ENCODE data around the gene TUT4. TPM values are rescaled to one million over a fixed set of nuclear protein-coding genes. Genes with fewer than 3 reads are reported as not detected.
A peak's percentile ranks its signal among the peaks of the same experiment; 100 is the strongest.

TUT4 gene
- total RNA-seq, 1 experiment from 2014 or later: 27.9 TPM

DNA sequence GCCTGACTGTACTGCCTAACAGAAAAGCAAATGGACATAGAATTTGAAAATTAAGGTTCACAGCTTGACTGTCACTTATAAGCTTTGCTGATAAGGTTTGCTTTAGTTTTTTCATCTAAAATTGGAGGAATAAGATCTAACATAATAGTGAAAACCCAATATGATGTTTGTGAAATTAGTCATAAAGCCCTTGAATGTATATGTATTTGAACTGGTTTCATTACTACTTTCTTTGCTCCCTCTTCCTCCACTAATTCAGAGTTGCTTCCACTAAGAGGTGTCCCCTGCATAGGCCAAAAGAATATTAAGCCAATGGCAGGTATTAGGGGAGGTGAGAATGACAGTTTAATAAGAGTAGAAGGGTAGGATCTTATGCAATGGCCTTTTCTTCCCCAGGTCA, 137.9 kb downstream of the TUT4 start:
- DNase-seq (ENCODE audit: low read depth): no peak

DNA sequence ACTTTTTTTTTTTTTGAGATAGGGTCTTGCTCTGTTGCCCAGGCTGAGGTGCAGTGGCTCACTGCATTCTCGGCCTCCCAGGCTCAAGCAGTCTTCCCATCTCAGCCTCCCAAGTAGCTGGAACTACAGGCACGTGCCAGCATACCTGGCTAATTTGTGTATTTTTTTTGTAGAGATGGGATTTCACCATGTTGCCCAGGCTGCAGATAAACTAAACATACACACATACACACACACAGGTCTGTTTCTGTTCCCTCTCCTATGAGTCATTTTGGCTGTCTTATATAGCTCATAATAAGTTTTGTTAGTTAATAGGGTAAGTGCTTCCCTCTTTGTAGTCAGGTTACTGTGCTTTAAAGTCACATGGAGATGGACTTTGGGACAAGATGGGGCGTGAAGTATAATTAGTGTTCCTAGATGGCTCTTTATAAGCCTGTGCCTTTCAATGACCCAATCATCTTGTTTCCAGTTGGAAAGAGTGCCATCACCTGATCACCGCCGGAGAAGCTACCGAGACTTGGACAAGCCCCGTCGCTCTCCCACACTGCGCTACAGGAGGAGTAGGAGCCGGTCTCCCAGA, 139.4 kb downstream of the TUT4 start:
- peak; percentile 15 for DNase-seq (ENCODE audit: low read depth)

DNA sequence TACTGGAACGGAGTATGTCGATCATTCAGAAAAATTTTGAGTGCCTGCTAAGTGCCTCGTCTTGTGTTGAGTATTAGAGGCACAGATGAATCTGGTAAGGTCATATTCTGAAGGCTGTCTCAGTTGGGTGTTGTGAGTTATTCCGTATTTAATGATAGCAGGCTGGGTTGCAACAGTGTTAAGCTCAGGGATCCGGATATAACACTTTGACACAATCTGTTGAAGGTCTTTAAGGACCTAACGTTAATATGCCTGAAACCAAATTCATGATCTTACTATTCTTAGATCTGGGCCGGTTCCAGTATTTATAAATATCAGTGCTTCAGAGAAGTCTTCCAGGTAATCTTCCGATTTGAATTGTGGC, 147.9 kb downstream of the TUT4 start:
- no peak for DNase-seq (ENCODE audit: low read depth)

DNA sequence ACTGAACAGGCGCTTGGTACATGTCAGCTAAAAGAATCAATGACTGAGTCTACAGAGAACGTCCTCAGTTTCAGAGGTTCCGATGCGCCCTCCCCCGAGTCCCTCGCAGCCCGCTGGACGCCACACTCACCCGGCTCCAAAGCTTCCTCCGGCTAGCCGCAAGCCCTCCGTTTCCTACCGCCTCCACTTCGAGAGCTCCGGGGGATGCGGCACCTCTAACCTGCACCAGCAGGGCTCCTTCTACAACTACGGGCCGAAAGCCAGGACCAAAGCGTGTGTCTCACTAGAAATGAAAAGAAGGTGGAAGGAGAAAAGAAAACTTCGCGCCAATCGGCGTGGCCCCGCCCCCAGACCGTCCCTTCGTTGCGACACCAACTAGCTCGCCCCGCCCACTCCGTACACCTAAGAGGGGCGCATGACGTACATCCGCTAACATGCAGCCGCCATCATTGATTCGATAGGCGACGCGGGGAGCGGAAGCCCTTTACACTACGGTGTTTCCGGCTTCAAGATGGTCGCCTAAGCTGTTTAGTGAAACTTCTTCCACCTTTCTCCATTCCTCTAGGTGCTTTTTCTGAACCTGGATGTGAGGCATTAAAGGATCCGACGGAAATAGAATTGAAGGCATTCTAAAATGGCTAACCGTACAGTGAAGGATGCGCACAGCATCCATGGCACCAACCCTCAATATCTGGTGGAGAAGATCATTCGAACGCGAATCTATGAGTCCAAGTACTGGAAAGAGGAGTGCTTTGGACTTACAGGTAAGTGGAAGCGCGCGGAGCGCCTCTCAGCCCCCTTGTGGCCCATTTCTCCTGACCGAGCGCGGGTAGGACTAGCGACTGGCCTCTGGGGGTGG, 148.5 kb downstream of the TUT4 start, which contains the start of the genes ORC1 and PRPF38A:
Gene ORC1, minus strand, starts transcription at position 308 of the 859 bp plus-strand sequence. CDS start 2,200 bp downstream, outside the sequence.
Gene PRPF38A, plus strand, starts transcription at position 487 of the 859 bp plus-strand sequence. Its CDS starts 148 bp downstream, at position 635.
- DNase-seq (ENCODE audit: low read depth): peak; percentile 92

DNA sequence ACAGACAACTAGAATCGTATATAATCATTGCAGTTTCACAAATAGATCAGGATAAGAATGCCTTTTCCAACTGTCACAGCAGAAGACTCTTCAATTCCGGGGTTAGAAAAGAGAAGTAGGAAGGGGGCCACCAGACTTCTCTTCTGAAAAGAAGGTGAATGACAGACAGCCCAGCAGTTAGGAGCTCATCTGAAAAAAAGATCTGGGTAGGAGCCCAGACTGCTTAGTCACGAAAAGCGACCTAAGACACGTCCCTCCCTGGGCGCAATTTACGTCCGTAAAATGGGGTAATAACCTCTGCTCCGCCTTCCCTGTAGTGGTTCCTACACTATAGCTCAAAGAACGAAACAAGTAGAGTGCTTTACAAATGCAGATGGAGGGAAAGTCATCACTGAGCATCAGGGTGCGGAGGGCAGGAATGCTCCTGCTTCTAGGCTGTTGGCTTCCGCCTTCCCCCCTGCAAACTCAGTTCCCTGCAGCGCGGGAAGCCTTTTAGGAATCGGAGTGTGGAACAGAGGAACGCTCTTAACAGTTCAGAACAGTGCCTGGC, 149.3 kb downstream of the TUT4 start:
- peak; percentile 75 for DNase-seq (ENCODE audit: low read depth)

DNA sequence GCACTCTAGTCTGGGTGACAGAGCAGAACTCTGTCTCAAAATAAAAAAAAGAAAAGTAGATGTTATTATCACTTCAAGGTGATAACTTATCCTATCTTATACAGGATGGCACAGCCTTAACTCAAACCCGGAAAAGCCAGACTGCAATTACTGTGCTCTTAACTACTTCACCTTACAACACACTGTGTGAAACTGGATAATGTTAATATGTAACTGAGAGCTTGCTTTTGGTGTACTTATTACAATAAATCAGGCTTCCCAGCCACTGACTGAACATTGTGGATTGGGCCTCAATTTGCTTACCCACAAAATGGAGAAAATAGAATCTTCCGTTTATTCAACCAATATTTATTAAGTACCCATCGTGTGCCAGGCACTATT, 150.0 kb downstream of the TUT4 start:
- no peak for DNase-seq (ENCODE audit: low read depth)

DNA sequence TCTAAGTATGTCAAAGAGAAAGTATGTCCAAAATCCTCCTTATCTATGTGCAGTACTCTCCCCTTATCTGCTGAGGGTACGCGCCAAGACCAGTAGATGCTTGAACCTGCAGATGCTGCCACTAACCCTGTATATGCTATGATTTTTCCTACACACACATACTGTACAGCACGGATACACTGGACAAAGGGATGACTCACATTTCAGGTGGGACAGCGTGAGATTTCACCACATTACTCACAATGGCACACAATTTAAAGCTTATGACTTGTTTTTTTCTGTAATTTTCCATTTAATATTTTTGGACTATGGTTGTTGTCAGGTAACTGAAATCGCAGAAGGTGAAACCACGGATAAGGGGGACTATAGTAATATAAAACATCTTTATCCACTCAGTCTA, 152.8 kb downstream of the TUT4 start:
- peak; percentile 6 for DNase-seq (ENCODE audit: low read depth)

DNA sequence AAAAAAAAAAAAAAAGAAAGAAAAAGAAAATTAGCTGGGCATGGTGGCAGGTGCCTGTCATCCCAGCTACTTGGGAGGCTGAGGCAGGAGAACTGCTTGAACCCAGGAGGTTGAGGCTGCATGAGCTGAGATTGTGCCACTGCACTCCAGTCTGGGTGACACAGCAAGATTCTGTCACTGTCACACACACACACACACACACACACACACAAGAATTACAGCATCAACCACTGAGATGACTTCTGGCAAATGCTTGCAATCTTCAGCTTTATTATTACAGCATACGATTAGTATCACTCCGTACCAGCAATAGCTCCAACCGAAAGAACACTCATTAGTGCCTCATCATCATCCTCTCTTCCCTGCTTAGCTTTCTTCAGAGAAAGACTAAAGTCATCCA, 153.3 kb downstream of the TUT4 start:
- DNase-seq (ENCODE audit: low read depth): no peak

DNA sequence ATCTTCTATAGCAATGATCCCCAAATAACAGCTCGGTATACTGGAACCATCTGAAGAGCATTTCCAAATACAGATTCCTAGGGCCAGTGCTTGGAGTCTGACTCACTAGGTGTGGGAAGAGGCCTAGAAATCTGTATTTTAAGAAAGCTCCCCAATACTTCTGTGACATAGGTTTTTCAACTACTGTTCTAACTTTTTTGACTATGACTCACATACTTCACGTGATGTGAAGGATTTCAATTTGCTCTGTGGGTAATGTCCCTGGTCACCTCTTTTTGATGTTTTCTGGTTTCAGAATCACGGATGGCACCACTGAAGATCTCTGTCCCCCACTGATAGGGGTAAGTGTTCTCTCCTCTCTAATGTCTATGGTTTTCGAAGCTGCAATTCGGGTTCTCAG, 159.7 kb downstream of the TUT4 start:
- no peak for DNase-seq (ENCODE audit: low read depth)

DNA sequence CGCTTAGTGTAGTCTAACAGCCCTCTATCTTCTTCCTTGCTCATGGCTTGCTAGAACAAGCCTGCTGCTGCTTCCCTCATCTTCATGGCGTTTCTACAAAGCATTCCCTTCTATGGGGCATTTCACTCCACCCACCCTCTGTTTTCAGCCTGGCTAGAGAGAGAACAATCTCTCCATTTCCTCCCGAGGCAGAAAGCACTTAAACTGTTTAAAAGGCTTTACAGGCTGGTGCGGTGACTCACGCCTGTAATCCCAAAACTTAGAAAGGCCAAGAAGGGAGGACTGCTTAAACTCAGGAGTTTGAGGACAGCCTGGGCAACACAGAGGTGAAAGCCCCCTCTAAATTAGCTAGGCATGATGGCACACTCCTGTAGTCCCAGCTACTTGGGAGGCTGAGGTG, 166.4 kb downstream of the TUT4 start:
- DNase-seq (ENCODE audit: low read depth): no peak

DNA sequence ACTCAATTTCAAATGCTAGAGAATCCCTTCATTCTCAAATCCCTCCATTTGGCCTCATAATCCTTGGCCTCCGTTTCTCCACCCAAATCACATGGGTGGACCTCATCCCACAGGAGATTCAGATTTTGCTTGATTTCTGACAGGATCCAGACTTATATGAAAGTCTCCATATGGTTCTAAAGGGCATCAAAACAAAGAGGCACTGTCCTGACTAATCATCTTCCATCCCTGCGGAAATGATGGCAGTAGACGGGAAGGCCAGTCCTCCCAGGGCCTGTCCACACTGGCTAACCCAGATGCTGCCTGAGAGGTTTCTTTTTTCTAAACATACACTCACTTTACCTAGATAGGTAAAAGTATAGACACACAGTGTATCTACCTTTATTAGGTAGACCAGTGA, 167.5 kb downstream of the TUT4 start:
- no peak for DNase-seq (ENCODE audit: low read depth)

Other genes starting within 250 kb of the TUT4 start
- 39.0 and 45.8 TPM in 2 replicates for gene CC2D1B, start 186.9 kb downstream of the TUT4 start, total RNA-seq (2014; rRNA removed; shearing (Covaris generic))
- gene ORC1, start 148.7 kb downstream of the TUT4 start, total RNA-seq (2014; rRNA removed; shearing (Covaris generic)): 27.4 and 34.4 TPM in 2 replicates
- gene PRPF38A, start 148.5 kb downstream of the TUT4 start, total RNA-seq (2014; rRNA removed; shearing (Covaris generic)): 15.4 and 26.7 TPM in 2 replicates
- not detected in 2 replicates for gene GPX7, start 49.3 kb upstream of the TUT4 start, total RNA-seq (2014; rRNA removed; shearing (Covaris generic))
- not detected in 2 replicates for gene SHISAL2A, start 80.1 kb upstream of the TUT4 start, total RNA-seq (2014; rRNA removed; shearing (Covaris generic))
- 16.1 and 22.2 TPM in 2 replicates for gene COA7, start 145.3 kb upstream of the TUT4 start, total RNA-seq (2014; rRNA removed; shearing (Covaris generic))
- 14.6 and 18.3 TPM in 2 replicates for gene ZYG11B, start 173.4 kb upstream of the TUT4 start, total RNA-seq (2014; rRNA removed; shearing (Covaris generic))